OCI-LY1 (cell line): ENCODE results near the gene MAP3K7.

Experiments
- CTCF ChIP-seq: fragments of 200-600 bp; sonication (generic), shearing (Covaris generic); IDR thresholded peaks from 2 replicates; pipeline ENCODE4 v1.5.1; 2017; ENCODE audit warnings: mild to moderate bottlenecking, antibody characterized with exemption, low read length, moderate library complexity, mixed read lengths
- EZH2 ChIP-seq: fragments of 200-600 bp; sonication (generic), shearing (Covaris generic); IDR thresholded peaks from 2 replicates; pipeline ENCODE4 v1.8.0; 2017; ENCODE audit warnings: borderline replicate concordance, mixed run types, mild to moderate bottlenecking, antibody characterized with exemption, low read length, moderate library complexity, mixed read lengths

- TF ChIP-seq CTCF (no peak), EZH2 (no peak)
Observed at GRCh38 chr6:90514496-90514895, 72.4 kb downstream of the MAP3K7 start.
